MCF 10A (cell line): ENCODE results near the gene SLC22A15. TPM values are rescaled to one million over a fixed set of nuclear protein-coding genes. Genes with fewer than 3 reads are reported as not detected.

Source experiments
- BruUV-seq: library from RNA; stranded (reverse); fragments of 400-500 nt; replicated peaks from 2 replicates; lab custom pipeline; 2021; lab: Mats Ljungman, UMichigan
- CTCF ChIA-PET: fragments of 300-600 bp; sonication (Branson Sonifier 250); formaldehyde crosslinking; extraction: SDS; loops from one replicate; lab custom pipeline; 2021; ENCODE audit warnings: antibody characterized with exemption, inconsistent platforms; lab: Yijun Ruan, JAX
- POLR2A ChIA-PET: fragments of 300-600, 350-650 bp; sonication (Branson Sonifier 250); formaldehyde crosslinking; extraction: SDS; loops from one replicate; lab custom pipeline; 2020; ENCODE audit warnings: antibody characterized with exemption, inconsistent platforms; lab: Yijun Ruan, JAX
- DNase-seq: peaks from one replicate; pipeline ENCODE4 v3.0.0-alpha.2; 2018; ENCODE audit not compliant: unreplicated experiment
- H3K27ac Mint-ChIP-seq: one replicate; pipeline ENCODE4 v1.8.0; 2022; ENCODE audit warnings: mild to moderate bottlenecking, low read depth, mixed read lengths; ENCODE audit not compliant: unreplicated experiment
- H3K27me3 Mint-ChIP-seq: one replicate; pipeline ENCODE4 v1.8.0; 2022; ENCODE audit warnings: mixed read lengths; ENCODE audit not compliant: insufficient read depth, unreplicated experiment
- H3K36me3 Mint-ChIP-seq: one replicate; pipeline ENCODE4 v1.8.0; 2022; ENCODE audit warnings: mild to moderate bottlenecking, moderate library complexity, mixed read lengths; ENCODE audit not compliant: insufficient read depth, unreplicated experiment
- H3K4me1 Mint-ChIP-seq: one replicate; pipeline ENCODE4 v1.8.0; 2022; ENCODE audit warnings: mixed read lengths; ENCODE audit not compliant: insufficient read depth, unreplicated experiment
- H3K4me3 Mint-ChIP-seq: one replicate; pipeline ENCODE4 v1.8.0; 2022; ENCODE audit warnings: mild to moderate bottlenecking, moderate library complexity, mixed read lengths; ENCODE audit not compliant: unreplicated experiment
- H3K9me3 Mint-ChIP-seq: one replicate; pipeline ENCODE4 v1.8.0; 2022; ENCODE audit warnings: mixed read lengths; ENCODE audit not compliant: unreplicated experiment
- intact Hi-C: fragments of 100-400 bp; cut with micrococcal nuclease; formaldehyde crosslinking; loops from 2 replicates; pipeline ENCODE4 v1.14.1; 2022
- total RNA-seq: library from RNA; stranded (reverse); gene quantifications from 2 replicates; pipeline ENCODE4 v1.2.3, GENCODE V29; 2022
- TF ChIP-seq, protein P1 (sequence below): fragments of 200-600 bp; IDR thresholded peaks from one replicate; pipeline ENCODE4 v1.8.0; 2022; ENCODE audit warnings: antibody characterized with exemption, mild to moderate bottlenecking; ENCODE audit not compliant: unreplicated experiment

The SLC22A15 gene
- total RNA-seq, 1 experiment from 2014 or later, result 32.4 TPM

DNA sequence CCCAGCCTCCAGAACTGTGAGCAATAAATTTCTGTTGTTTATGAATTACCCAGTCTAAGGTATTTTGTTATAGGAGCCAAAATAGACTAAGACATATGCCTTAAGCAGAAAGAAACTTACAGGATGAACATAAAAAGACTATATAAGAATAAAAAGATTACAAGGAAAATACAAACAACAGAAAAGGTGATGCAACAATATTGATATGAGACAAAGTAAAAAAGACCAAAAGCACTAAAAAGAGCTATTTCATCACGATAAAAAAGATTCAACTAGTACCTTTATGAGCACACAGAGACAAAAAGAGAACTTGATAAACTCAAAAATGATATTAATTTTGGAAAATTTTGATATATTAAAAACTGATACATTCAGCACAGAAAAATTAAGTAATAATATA lies 3.2 kb upstream of the SLC22A15 start:
- ChIA-PET CTCF (interaction anchor here (0.9 to 1.3 kb wide), 2 partner anchors 8 to 203 kb away, joined by 3 to 7 read pairs; no protein-coding TSS in a partner anchor), POLR2A (no interaction called here)
- Mint-ChIP-seq H3K4me1 (peaks cover 12% of the 10 kb centered on the region), H3K36me3 (no peaks in the 10 kb centered on the region), H3K9me3 (no peaks in the 10 kb centered on the region), H3K27ac (no peak overlapping the region), H3K27me3 (no peaks in the 10 kb centered on the region), H3K4me3 (no peak overlapping the region)
- intact Hi-C loops, result no loop called here
- DNase-seq, result no peak
- BruUV-seq, result no TSS peak
- TF ChIP-seq, protein P1, sequence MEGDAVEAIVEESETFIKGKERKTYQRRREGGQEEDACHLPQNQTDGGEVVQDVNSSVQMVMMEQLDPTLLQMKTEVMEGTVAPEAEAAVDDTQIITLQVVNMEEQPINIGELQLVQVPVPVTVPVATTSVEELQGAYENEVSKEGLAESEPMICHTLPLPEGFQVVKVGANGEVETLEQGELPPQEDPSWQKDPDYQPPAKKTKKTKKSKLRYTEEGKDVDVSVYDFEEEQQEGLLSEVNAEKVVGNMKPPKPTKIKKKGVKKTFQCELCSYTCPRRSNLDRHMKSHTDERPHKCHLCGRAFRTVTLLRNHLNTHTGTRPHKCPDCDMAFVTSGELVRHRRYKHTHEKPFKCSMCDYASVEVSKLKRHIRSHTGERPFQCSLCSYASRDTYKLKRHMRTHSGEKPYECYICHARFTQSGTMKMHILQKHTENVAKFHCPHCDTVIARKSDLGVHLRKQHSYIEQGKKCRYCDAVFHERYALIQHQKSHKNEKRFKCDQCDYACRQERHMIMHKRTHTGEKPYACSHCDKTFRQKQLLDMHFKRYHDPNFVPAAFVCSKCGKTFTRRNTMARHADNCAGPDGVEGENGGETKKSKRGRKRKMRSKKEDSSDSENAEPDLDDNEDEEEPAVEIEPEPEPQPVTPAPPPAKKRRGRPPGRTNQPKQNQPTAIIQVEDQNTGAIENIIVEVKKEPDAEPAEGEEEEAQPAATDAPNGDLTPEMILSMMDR, result no peak

DNA sequence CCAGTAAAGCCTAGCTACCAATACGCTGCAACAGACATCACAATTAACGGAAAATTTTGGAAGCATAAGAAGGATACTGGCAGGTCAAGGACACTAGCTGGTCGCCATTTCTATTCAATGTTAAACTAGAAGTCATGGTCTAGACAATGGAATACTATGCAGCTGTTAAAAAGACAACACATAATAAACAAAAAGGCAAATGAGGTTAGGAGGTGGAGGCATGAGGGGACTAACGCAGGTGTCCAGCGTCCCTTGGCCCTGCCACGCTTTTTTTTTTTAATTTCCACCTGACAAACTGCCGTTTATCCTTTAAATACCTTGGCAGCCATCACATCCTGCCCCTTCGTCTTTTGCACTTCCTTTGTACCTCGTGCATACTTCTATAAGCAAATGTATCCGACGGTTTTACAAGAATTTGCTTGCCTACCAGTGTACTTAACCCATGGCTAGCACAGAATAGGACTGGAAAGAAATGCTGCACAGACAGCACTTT lies 698 bp upstream of the SLC22A15 start:
- DNase-seq, result no peak
- POLR2A ChIA-PET, result interaction anchor here (0.6 to 1.9 kb wide), 8 partner anchors 18 to 193 kb away, joined by 3 to 11 read pairs (median 4); no protein-coding TSS in a partner anchor
- Mint-ChIP-seq H3K27me3 (no peaks in the 10 kb centered on the region), H3K27ac (peak overlapping the region; percentile 82), H3K36me3 (no peaks in the 10 kb centered on the region), H3K9me3 (no peaks in the 10 kb centered on the region), H3K4me3 (peak overlapping the region; percentile 86), H3K4me1 (peaks cover 16% of the 10 kb centered on the region)
- TF ChIP-seq, protein P1, result no peak
- intact Hi-C loops, result loop anchor here (5.0 kb wide), 1 partner anchor 148 kb away; no protein-coding TSS in a partner anchor
- no TSS peak for BruUV-seq
- CTCF ChIA-PET, result no interaction called here

DNA sequence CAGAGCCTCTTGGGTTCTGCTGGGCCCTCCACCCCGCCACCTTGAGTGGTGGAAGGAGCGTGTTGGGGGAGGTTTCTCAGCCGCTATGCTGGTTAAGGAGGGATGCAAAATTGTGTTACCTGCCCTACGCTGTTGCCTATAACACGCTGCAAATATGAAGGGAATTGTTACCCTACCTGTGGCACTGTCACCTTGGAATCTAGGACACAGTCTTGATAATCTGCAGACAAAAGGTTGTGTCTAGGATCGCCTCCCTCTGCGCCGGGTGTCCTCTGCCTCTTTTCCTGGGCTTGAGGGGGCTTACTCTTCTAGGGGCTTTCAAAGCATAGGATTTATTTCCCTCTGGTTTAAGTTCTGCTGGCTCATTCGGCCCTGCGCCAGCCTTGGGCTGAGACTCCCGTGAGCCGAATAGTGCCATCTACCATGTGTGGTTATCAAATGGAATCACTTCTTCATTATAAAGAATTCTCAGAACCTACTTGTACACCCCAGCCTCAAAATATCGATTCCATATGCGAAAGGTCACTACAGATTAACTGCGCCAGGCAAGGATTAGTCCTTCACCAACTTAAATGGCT lies 697 bp downstream of the SLC22A15 start:
- intact Hi-C loops, result loop anchor here (5.0 kb wide), 1 partner anchor 150 kb away; no protein-coding TSS in a partner anchor
- no peaks in the 10 kb centered on the region for H3K27me3 Mint-ChIP-seq
- H3K9me3 Mint-ChIP-seq, result no peaks in the 10 kb centered on the region
- peak overlapping the region; percentile 86 for H3K4me3 Mint-ChIP-seq
- BruUV-seq, result TSS peak; percentile 96
- H3K27ac Mint-ChIP-seq, result peak overlapping the region; percentile 82
- H3K36me3 Mint-ChIP-seq, result no peaks in the 10 kb centered on the region
- TF ChIP-seq, protein P1, result no peak
- peak; percentile 32 for DNase-seq
- ChIA-PET CTCF (interaction anchor here (0.6 to 1.9 kb wide), 5 partner anchors 11 to 336 kb away, joined by 3 to 6 read pairs (median 4); no protein-coding TSS in a partner anchor), POLR2A (interaction anchor here (1.0 to 2.8 kb wide), 12 partner anchors 10 to 206 kb away, joined by 3 to 58 read pairs (median 6); no protein-coding TSS in a partner anchor)
- peaks cover 21% of the 10 kb centered on the region for H3K4me1 Mint-ChIP-seq
